HepG2 (cell line): ENCODE results near the gene SOX13. TPM values are rescaled to one million over a fixed set of nuclear protein-coding genes. Genes with fewer than 3 reads are reported as not detected.

Experiments
- CC2D1A ChIP-seq: sonication (generic); formaldehyde crosslinking; IDR thresholded peaks from 2 replicates; pipeline ENCODE4 v1.8.1; 2023; ENCODE audit warnings: mild to moderate bottlenecking, missing genetic modification reagents
- CERS6 ChIP-seq: sonication (generic); formaldehyde crosslinking; IDR thresholded peaks from 2 replicates; pipeline ENCODE4 v1.5.0; 2020; ENCODE audit warnings: missing genetic modification reagents
- DPF2 ChIP-seq: sonication (generic); formaldehyde crosslinking; IDR thresholded peaks from 2 replicates; pipeline ENCODE4 v1.4.0; 2020; ENCODE audit warnings: mild to moderate bottlenecking, low read depth, missing genetic modification reagents, borderline replicate concordance
- EED ChIP-seq: sonication (generic); formaldehyde crosslinking; IDR thresholded peaks from 2 replicates; pipeline ENCODE4 v1.5.0; 2020; ENCODE audit warnings: mild to moderate bottlenecking, missing genetic modification reagents
- HMGA1 ChIP-seq: sonication (generic); formaldehyde crosslinking; conservative IDR thresholded peaks from 2 replicates; pipeline ENCODE4 v1.4.0; 2020; ENCODE audit warnings: missing genetic modification reagents
- IRF2 ChIP-seq: IDR thresholded peaks from 2 replicates; pipeline ENCODE4 v1.6.1; 2018; ENCODE audit warnings: missing genetic modification reagents, missing compliant biosample characterization
- NFKB2 ChIP-seq: sonication (generic); formaldehyde crosslinking; IDR thresholded peaks from 2 replicates; pipeline ENCODE4 v1.4.0; 2020; ENCODE audit warnings: missing genetic modification reagents, borderline replicate concordance
- SMARCC2 ChIP-seq: fragments of 450-650 bp; IDR thresholded peaks from 2 replicates; pipeline ENCODE4 v1.6.1; 2017; ENCODE audit warnings: antibody characterized with exemption, mild to moderate bottlenecking
- UBTF ChIP-seq: sonication (generic); formaldehyde crosslinking; IDR thresholded peaks from 2 replicates; pipeline ENCODE4 v1.4.0; 2020; ENCODE audit warnings: mild to moderate bottlenecking, missing genetic modification reagents
- ZNF264 ChIP-seq: sonication (generic); formaldehyde crosslinking; IDR thresholded peaks from 2 replicates; pipeline ENCODE4 v1.4.0; 2020; ENCODE audit warnings: missing genetic modification reagents
- ZNF350 ChIP-seq: sonication (generic); formaldehyde crosslinking; IDR thresholded peaks from 2 replicates; pipeline ENCODE4 v1.4.0; 2020; ENCODE audit warnings: mild to moderate bottlenecking, low read depth, missing genetic modification reagents, borderline replicate concordance
- ZNF383 ChIP-seq: sonication (generic); formaldehyde crosslinking; IDR thresholded peaks from 2 replicates; pipeline ENCODE4 v1.4.0; 2020; ENCODE audit warnings: missing genetic modification reagents, mild to moderate bottlenecking, borderline replicate concordance
- ZNF512 ChIP-seq: sonication (generic); formaldehyde crosslinking; IDR thresholded peaks from 2 replicates; pipeline ENCODE4 v1.4.0; 2020; ENCODE audit warnings: mild to moderate bottlenecking, missing genetic modification reagents
- ZNF530 ChIP-seq: sonication (generic); formaldehyde crosslinking; IDR thresholded peaks from 2 replicates; pipeline ENCODE4 v1.5.0; 2020; ENCODE audit warnings: low read depth, mild to moderate bottlenecking, missing genetic modification reagents
- polyA plus RNA-seq, 8 experiments: library from polyadenylated mRNA; depleted of rRNA in 3 of 8; stranded (reverse) in 7 of 8; unstranded in 1 of 8; fragments of >200 nt; fragmentation: Illumina TruSeq in 4 of 8; extraction: Trizol in 4 of 8; gene quantifications; 2 replicates each; pipeline versions ENCODE4 v1.2.1 to v1.2.3, GENCODE V29; 2011 to 2016; ENCODE audit warnings: low read depth in 4 of 8, missing spikeins in 1 of 8, mixed read lengths in 1 of 8; ENCODE audit not compliant: insufficient read depth in 1 of 8
- total RNA-seq, 5 experiments: library from RNA; depleted of rRNA; stranded (reverse); fragments of >200 nt; fragmentation: Illumina TruSeq; extraction: Trizol; gene quantifications; 2 replicates each; pipeline ENCODE4 v1.2.3, GENCODE V29; 2016; ENCODE audit warnings: low read depth in 1 of 5
- TF ChIP-seq, protein P1 (sequence below): sonication (generic); formaldehyde crosslinking; IDR thresholded peaks from 2 replicates; pipeline ENCODE4 v1.5.1; 2020; ENCODE audit warnings: mild to moderate bottlenecking, missing genetic modification reagents, moderate library complexity
- TF ChIP-seq, protein P2 (sequence below): IDR thresholded peaks from 2 replicates; pipeline ENCODE4 v1.6.1; 2012; ENCODE audit warnings: low read length, improper control_type of control experiment

The SOX13 gene
- total and polyA plus RNA-seq, 2 of the 13 experiments (the other 11 are each of a cell fraction or from before 2014, with no cell fraction given), result 13.3 to 15.8 TPM

GRCh38 chr1:204084247-204084772, 11.4 kb downstream of the SOX13 start (continued):
- TF ChIP-seq ZNF512 (CRISPR knock-in tag) (no peak), NFKB2 (CRISPR knock-in tag) (0 out of 2 replicates have a peak, but pooled peaks have one; percentile 23), UBTF (CRISPR knock-in tag) (peak; percentile 94), EED (CRISPR knock-in tag) (no peak), ZNF264 (CRISPR knock-in tag) (no peak), HMGA1 (CRISPR knock-in tag) (no peak), ZNF383 (CRISPR knock-in tag) (no peak), CC2D1A (CRISPR knock-in tag) (no peak), ZNF350 (CRISPR knock-in tag) (0 out of 2 replicates have a peak, but pooled peaks have one; percentile 45), IRF2 (peak; percentile 47; the same call in 1 of the 2 replicates), DPF2 (CRISPR knock-in tag) (no peak), CERS6 (CRISPR knock-in tag) (no peak), ZNF530 (CRISPR knock-in tag) (no peak), SMARCC2 (no peak)
- TF ChIP-seq, protein P1, sequence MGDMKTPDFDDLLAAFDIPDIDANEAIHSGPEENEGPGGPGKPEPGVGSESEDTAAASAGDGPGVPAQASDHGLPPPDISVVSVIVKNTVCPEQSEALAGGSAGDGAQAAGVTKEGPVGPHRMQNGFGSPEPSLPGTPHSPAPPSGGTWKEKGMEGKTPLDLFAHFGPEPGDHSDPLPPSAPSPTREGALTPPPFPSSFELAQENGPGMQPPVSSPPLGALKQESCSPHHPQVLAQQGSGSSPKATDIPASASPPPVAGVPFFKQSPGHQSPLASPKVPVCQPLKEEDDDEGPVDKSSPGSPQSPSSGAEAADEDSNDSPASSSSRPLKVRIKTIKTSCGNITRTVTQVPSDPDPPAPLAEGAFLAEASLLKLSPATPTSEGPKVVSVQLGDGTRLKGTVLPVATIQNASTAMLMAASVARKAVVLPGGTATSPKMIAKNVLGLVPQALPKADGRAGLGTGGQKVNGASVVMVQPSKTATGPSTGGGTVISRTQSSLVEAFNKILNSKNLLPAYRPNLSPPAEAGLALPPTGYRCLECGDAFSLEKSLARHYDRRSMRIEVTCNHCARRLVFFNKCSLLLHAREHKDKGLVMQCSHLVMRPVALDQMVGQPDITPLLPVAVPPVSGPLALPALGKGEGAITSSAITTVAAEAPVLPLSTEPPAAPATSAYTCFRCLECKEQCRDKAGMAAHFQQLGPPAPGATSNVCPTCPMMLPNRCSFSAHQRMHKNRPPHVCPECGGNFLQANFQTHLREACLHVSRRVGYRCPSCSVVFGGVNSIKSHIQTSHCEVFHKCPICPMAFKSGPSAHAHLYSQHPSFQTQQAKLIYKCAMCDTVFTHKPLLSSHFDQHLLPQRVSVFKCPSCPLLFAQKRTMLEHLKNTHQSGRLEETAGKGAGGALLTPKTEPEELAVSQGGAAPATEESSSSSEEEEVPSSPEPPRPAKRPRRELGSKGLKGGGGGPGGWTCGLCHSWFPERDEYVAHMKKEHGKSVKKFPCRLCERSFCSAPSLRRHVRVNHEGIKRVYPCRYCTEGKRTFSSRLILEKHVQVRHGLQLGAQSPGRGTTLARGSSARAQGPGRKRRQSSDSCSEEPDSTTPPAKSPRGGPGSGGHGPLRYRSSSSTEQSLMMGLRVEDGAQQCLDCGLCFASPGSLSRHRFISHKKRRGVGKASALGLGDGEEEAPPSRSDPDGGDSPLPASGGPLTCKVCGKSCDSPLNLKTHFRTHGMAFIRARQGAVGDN (CRISPR knock-in tag), result peak; percentile 93
- TF ChIP-seq, protein P2, sequence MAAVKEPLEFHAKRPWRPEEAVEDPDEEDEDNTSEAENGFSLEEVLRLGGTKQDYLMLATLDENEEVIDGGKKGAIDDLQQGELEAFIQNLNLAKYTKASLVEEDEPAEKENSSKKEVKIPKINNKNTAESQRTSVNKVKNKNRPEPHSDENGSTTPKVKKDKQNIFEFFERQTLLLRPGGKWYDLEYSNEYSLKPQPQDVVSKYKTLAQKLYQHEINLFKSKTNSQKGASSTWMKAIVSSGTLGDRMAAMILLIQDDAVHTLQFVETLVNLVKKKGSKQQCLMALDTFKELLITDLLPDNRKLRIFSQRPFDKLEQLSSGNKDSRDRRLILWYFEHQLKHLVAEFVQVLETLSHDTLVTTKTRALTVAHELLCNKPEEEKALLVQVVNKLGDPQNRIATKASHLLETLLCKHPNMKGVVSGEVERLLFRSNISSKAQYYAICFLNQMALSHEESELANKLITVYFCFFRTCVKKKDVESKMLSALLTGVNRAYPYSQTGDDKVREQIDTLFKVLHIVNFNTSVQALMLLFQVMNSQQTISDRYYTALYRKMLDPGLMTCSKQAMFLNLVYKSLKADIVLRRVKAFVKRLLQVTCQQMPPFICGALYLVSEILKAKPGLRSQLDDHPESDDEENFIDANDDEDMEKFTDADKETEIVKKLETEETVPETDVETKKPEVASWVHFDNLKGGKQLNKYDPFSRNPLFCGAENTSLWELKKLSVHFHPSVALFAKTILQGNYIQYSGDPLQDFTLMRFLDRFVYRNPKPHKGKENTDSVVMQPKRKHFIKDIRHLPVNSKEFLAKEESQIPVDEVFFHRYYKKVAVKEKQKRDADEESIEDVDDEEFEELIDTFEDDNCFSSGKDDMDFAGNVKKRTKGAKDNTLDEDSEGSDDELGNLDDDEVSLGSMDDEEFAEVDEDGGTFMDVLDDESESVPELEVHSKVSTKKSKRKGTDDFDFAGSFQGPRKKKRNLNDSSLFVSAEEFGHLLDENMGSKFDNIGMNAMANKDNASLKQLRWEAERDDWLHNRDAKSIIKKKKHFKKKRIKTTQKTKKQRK, result no peak
